HG03280 (cell line): Measurements from ENCODE around the gene SMS.
"Not testable (repeated sequence)": the region's sequence is repeated elsewhere in the genome, so short reads cannot be mapped to it uniquely, and the experiment has no call there.

ENCODE experiments used
- ATAC-seq: cut with Tn5 transposase; IDR thresholded peaks from one replicate; pipeline ENCODE4 v1.9.1; 2021; ENCODE audit warnings: mild to moderate bottlenecking, moderate library complexity; ENCODE audit not compliant: unreplicated experiment

Gene SMS

GRCh38 chrX:21949689-21950088 lies 9.2 kb downstream of the SMS start:
- no peak for ATAC-seq

- ATAC-seq: not testable (repeated sequence)
Measured at GRCh38 chrX:21950557-21950956, 10.0 kb downstream of the SMS start.

GRCh38 chrX:21952624-21953023 lies 12.1 kb downstream of the SMS start:
- no peak for ATAC-seq

GRCh38 chrX:21953195-21953830 lies 12.8 kb downstream of the SMS start:
- not testable (repeated sequence) for ATAC-seq

GRCh38 chrX:21955403-21956189 lies 15.1 kb downstream of the SMS start:
- ATAC-seq: no peak

GRCh38 chrX:21956783-21957182 lies 16.3 kb downstream of the SMS start:
- ATAC-seq: no peak

GRCh38 chrX:21958187-21958586 lies 17.7 kb downstream of the SMS start:
- ATAC-seq: no peak

- ATAC-seq: no peak
Measured at GRCh38 chrX:21958916-21959315, 18.4 kb downstream of the SMS start.

- peak; percentile 56 for ATAC-seq
Measured at GRCh38 chrX:21959362-21960051, 19.0 kb downstream of the SMS start.

GRCh38 chrX:21960569-21961541 lies 20.3 kb downstream of the SMS start:
- no peak for ATAC-seq

- no peak for ATAC-seq
Measured at GRCh38 chrX:21962361-21962760, 21.9 kb downstream of the SMS start.

GRCh38 chrX:21963269-21963668 lies 22.8 kb downstream of the SMS start:
- no peak for ATAC-seq

GRCh38 chrX:21963731-21964405 lies 23.4 kb downstream of the SMS start:
- no peak for ATAC-seq

GRCh38 chrX:21966866-21967265 lies 26.4 kb downstream of the SMS start:
- no peak for ATAC-seq

- ATAC-seq: no peak
Measured at GRCh38 chrX:21968333-21968732, 27.8 kb downstream of the SMS start.

- no peak for ATAC-seq
Measured at GRCh38 chrX:21970326-21970725, 29.8 kb downstream of the SMS start.

- ATAC-seq: no peak
Measured at GRCh38 chrX:21972046-21972445, 31.5 kb downstream of the SMS start.

- ATAC-seq: no peak
Measured at GRCh38 chrX:21972721-21973120, 32.2 kb downstream of the SMS start.

- no peak for ATAC-seq
Measured at GRCh38 chrX:21973321-21974010, 33.0 kb downstream of the SMS start.

- ATAC-seq: peak; percentile 69
Measured at GRCh38 chrX:21974011-21974385, 33.5 kb downstream of the SMS start.
